K562 (cell line): ENCODE measurements around the gene GOLGA2. TPM values are rescaled to one million over a fixed set of nuclear protein-coding genes. Genes with fewer than 3 reads are reported as not detected.

Experiments
- ATF6 ChIP-seq: sonication (generic); formaldehyde crosslinking; IDR thresholded peaks from 2 replicates; pipeline ENCODE4 v1.4.0; 2020; ENCODE audit warnings: mild to moderate bottlenecking, missing genetic modification reagents
- CHD4 ChIP-seq: fragments of 200-600 bp; sonication (generic); IDR thresholded peaks from 3 replicates; pipeline ENCODE4 v1.6.1; 2012; ENCODE audit warnings: low read depth, mild to moderate bottlenecking, mixed read lengths, low read length, inconsistent platforms; ENCODE audit not compliant: insufficient read depth, insufficient replicate concordance, poor library complexity, severe bottlenecking
- CUX1 ChIP-seq: fragments of 200-800 bp; sonication (Bioruptor generic); IDR thresholded peaks from 2 replicates; pipeline ENCODE4 v1.6.1; 2016; ENCODE audit warnings: missing genetic modification characterization, missing compliant biosample characterization
- EZH2 ChIP-seq: IDR thresholded peaks from 2 replicates; pipeline ENCODE4 v1.6.1; 2012; ENCODE audit warnings: low read depth, mild to moderate bottlenecking, inconsistent platforms, low read length, borderline replicate concordance
- HDAC1 ChIP-seq, 2 experiments: fragments of 450-650 bp; IDR thresholded peaks; 2 replicates each; pipeline ENCODE4 v1.6.1; 2016 to 2017; ENCODE audit warnings: inconsistent platforms in 1 of 2, mild to moderate bottlenecking in 1 of 2, moderate library complexity in 1 of 2
- HNRNPLL ChIP-seq: fragments of 200-400 bp; formaldehyde crosslinking; IDR thresholded peaks from 2 replicates; pipeline ENCODE4 v1.6.1; 2017; ENCODE audit warnings: low read length, low read depth, mild to moderate bottlenecking; ENCODE audit not compliant: poor library complexity, severe bottlenecking
- PKNOX1 ChIP-seq: fragments of 450-650 bp; IDR thresholded peaks from 2 replicates; pipeline ENCODE4 v1.6.1; 2016
- POLR2AphosphoS5 ChIP-seq: IDR thresholded peaks from 2 replicates; pipeline ENCODE4 v1.6.1; 2011; ENCODE audit warnings: mild to moderate bottlenecking, low read depth, low read length, moderate library complexity; ENCODE audit not compliant: control insufficient read depth, insufficient read depth
- SIN3A ChIP-seq, 2 experiments: fragments of 150-350 bp in 1 of 2; IDR thresholded peaks; 2 replicates each; pipeline ENCODE4 v1.6.1; 2011 to 2016; ENCODE audit warnings: borderline replicate concordance in 2 of 2, low read depth in 2 of 2, low read length in 2 of 2, mild to moderate bottlenecking in 2 of 2, moderate library complexity in 2 of 2; ENCODE audit not compliant: control insufficient read depth in 1 of 2
- SRSF1 ChIP-seq: fragments of 200-400 bp; formaldehyde crosslinking; IDR thresholded peaks from 2 replicates; pipeline ENCODE4 v1.6.1; 2017; ENCODE audit warnings: mild to moderate bottlenecking, low read depth, low read length, moderate library complexity
- ZBTB12 ChIP-seq: fragments of 250-450 bp; sonication (Bioruptor Pico); IDR thresholded peaks from 2 replicates; pipeline ENCODE4 v1.4.0; 2020
- ZBTB2 ChIP-seq: fragments of 450-650 bp; IDR thresholded peaks from 2 replicates; pipeline ENCODE4 v1.6.1; 2016; ENCODE audit warnings: antibody characterized with exemption
- ZFP1 ChIP-seq: fragments of 450-650 bp; formaldehyde crosslinking; IDR thresholded peaks from 2 replicates; pipeline ENCODE4 v1.4.0; 2020; ENCODE audit warnings: mild to moderate bottlenecking, mixed read lengths
- polyA plus RNA-seq, 8 experiments: library from polyadenylated mRNA; depleted of rRNA in 4 of 8; stranded (reverse) in 5 of 8; unstranded in 3 of 8; fragments of >200 nt; fragmentation: Nextera tagmentation in 2 of 8; fragmentation: Illumina TruSeq in 1 of 8; extraction: Ambion mirVana in 2 of 8; extraction: Trizol in 1 of 8; gene quantifications; 2 replicates each; pipeline versions ENCODE4 v1.2.1 to v1.2.3, GENCODE V29; 2011 to 2014; ENCODE audit warnings: inconsistent platforms in 1 of 8, missing spikeins in 1 of 8
- total RNA-seq, 7 experiments: library from RNA; depleted of rRNA in 6 of 7; stranded (reverse); fragments of >200 nt in 6 of 7; fragmentation: Illumina TruSeq in 2 of 7; extraction: Trizol in 2 of 7; gene quantifications; 2 replicates each; pipeline versions ENCODE4 v1.2.1 to v1.2.3, GENCODE V29; 2011 to 2021; ENCODE audit warnings: low replicate concordance in 1 of 7

The GOLGA2 gene
- total and polyA plus RNA-seq, 9 of the 15 experiments (the other 6 are each of a cell fraction or from before 2014, with no cell fraction given) = 15.7 to 138 (median 76.0) TPM

GRCh38 chr9:128249908-128250838 is 25.6 kb downstream of the GOLGA2 start (continued):
- TF ChIP-seq ATF6 (CRISPR knock-in tag) (no peak), PKNOX1 (no peak), ZFP1 (CRISPR knock-in tag) (no peak), ZBTB2 (peak; percentile 76), SIN3A (IDR thresholded peaks at IDR 0.05; ENCODE audit: borderline replicate concordance in 2 of 2, control insufficient read depth in 1 of 2, low read depth in 2 of 2, low read length in 2 of 2) (peak in 1 of 2 experiments; percentile 43; a peak in 1 of 4 replicates), EZH2 (no peak), POLR2AphosphoS5 (no peak), CHD4 (peak; percentile 69), CUX1 (CRISPR knock-in tag) (no peak), HDAC1 (IDR thresholded peaks at IDR 0.05) (peak in 1 of 2 experiments; percentile 94; a peak in 2 of 4 replicates), ZBTB12 (CRISPR knock-in tag) (peak; percentile 38; the same call in 1 of the 2 replicates), HNRNPLL (peak; percentile 82), SRSF1 (0 out of 2 replicates have a peak, but pooled peaks have one; percentile 24)
